Large intestine (tissue), 3 donors: Measurements from ENCODE around the gene BMP7. TPM values are rescaled to one million over a fixed set of nuclear protein-coding genes. Genes with fewer than 3 reads are reported as not detected.

Experiments
- DNase-seq, 2 donors: peaks; one replicate each; pipeline versions ENCODE4 v3.0.0 to v3.0.0-alpha.2; 2013
- H3K27ac ChIP-seq: one replicate; pipeline ENCODE4 v1.5.1; 2013; ENCODE audit warnings: low read length
- H3K27me3 ChIP-seq: 2 replicates; pipeline ENCODE4 v1.6.1; 2013; ENCODE audit warnings: low read length; ENCODE audit not compliant: control insufficient read depth, insufficient read depth
- H3K36me3 ChIP-seq: 2 replicates; pipeline ENCODE4 v1.6.1; 2013; ENCODE audit warnings: low read length; ENCODE audit not compliant: control insufficient read depth, insufficient read depth
- H3K4me1 ChIP-seq: one replicate; pipeline ENCODE4 v1.6.1; 2013; ENCODE audit warnings: low read length; ENCODE audit not compliant: control insufficient read depth, insufficient read depth
- H3K4me3 ChIP-seq: one replicate; pipeline ENCODE4 v1.5.1; 2013; ENCODE audit warnings: low read length
- H3K9me3 ChIP-seq: one replicate; pipeline ENCODE4 v1.6.1; 2013; ENCODE audit warnings: mild to moderate bottlenecking, low read depth, low read length, moderate library complexity; ENCODE audit not compliant: control insufficient read depth
- WGBS: methylation state at CpG from one replicate; pipeline ENCODE4 v1.1.5; 2013; ENCODE audit warnings: low lambda C conversion rate; ENCODE audit not compliant: insufficient coverage; 5-methylcytosine and 5-hydroxymethylcytosine counted together
- polyA plus RNA-seq: library from polyadenylated mRNA; unstranded; fragments of 120-200 nt; gene quantifications from one replicate; pipeline ENCODE4 v1.2.1, GENCODE V29; 2013

Gene BMP7
- polyA plus RNA-seq, 1 donor, result 3.0 TPM

DNA sequence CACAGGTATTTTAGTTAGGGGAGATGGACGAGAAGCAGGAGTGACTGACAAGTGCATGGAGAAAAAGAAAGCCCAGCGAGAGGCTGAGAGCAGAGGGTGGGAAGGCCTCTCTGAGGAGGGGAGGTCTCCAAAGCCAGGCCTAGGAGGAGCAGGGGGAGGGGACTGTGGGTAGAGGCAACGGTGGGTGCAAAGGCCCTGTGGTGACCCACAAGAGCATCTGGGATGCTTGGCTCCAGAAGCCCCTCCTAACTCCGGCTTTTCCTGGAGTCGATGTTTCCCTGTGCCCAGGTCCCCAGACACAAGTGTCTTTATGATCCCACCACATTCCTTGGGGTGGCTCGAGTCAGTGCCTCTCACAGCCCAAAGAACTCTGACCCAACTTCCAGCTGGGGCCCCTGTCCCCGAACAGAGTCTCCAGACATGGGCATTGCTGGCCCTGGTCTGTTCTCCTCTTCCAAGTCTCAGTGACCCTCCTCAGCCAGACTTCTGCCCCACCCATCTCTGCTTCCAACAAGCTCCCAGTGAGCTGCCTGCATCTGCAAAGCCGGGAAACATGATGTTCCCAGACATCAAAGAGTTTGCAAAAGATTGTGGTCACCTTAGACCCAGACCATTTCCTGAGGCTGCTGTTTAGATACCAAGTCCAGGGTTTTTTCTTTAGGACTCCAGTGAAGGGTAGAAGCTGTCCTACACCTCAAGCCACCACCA lies 11.1 kb upstream of the BMP7 start:
- WGBS, result 100% methylated on average over 1 of the region's 8 CpGs
- no peak for DNase-seq
- no peak overlapping the region for H3K4me3 ChIP-seq
- H3K4me1 ChIP-seq, result no peaks in the 10 kb centered on the region
- no peaks in the 10 kb centered on the region for H3K36me3 ChIP-seq
- H3K27me3 ChIP-seq, result peaks cover 6% of the 10 kb centered on the region
- H3K9me3 ChIP-seq, result no peaks in the 10 kb centered on the region
- no peak overlapping the region for H3K27ac ChIP-seq

GRCh38 chr20:57276221-57276620 lies 9.8 kb upstream of the BMP7 start:
- H3K4me3 ChIP-seq, result no peak overlapping the region
- H3K27ac ChIP-seq, result no peak overlapping the region
- no CpG with 5 or more reads among the region's 5 CpGs for WGBS
- H3K9me3 ChIP-seq, result no peaks in the 10 kb centered on the region
- H3K36me3 ChIP-seq, result no peaks in the 10 kb centered on the region
- no peaks in the 10 kb centered on the region for H3K4me1 ChIP-seq
- H3K27me3 ChIP-seq, result peaks cover 10% of the 10 kb centered on the region
- DNase-seq, result no peak

DNA sequence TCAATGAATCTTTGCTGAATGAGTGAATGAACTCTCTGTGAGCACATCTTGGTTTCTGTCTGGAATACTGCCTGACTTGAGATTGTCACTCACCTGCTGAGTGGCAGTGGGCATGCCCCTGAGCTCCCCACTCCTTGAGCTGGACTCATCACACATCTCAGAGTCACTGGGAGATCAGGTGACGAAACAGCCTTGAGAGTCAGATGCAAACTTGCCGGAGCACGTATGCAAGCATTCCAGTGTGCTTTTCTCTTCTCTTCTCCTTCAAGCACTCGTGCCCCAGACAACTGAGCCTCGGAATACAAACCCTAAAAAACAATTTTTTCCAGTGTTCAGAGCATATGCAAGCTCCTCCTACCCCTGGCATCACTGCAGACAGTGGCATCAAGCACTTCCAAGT lies 9.4 kb upstream of the BMP7 start:
- WGBS, result no CpG with 5 or more reads among the region's 5 CpGs
- no peaks in the 10 kb centered on the region for H3K4me1 ChIP-seq
- no peaks in the 10 kb centered on the region for H3K9me3 ChIP-seq
- H3K36me3 ChIP-seq, result no peaks in the 10 kb centered on the region
- no peak for DNase-seq
- no peak overlapping the region for H3K27ac ChIP-seq
- H3K4me3 ChIP-seq, result no peak overlapping the region
- peaks cover 10% of the 10 kb centered on the region for H3K27me3 ChIP-seq

DNA sequence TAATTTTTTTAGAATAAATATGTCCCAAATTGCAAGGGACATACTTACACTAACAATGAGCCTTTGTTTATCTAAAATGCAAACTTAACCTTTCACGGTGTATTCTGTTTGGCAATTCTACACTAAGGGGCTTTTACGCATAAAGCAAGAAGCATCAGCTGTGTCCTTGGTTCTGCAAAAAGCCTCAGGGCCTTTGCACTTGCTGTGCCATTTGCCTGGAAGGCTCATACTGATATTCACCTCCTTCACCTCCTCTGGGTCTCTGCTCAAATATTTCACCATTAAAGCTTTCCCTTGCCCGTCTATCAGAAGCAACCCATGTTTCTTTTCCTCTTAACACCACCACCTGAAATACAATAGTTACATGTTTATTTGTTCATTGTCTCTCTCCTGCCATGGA lies 8.9 kb upstream of the BMP7 start:
- no CpG with 5 or more reads among the region's 3 CpGs for WGBS
- H3K27ac ChIP-seq, result no peak overlapping the region

GRCh38 chr20:57274846-57275245 lies 8.4 kb upstream of the BMP7 start:
- H3K36me3 ChIP-seq, result no peaks in the 10 kb centered on the region
- H3K4me1 ChIP-seq, result no peaks in the 10 kb centered on the region
- peaks cover 8% of the 10 kb centered on the region for H3K27me3 ChIP-seq
- 83% methylated on average over 1 of the region's 4 CpGs for WGBS
- H3K27ac ChIP-seq, result no peak overlapping the region
- DNase-seq, result no peak
- no peak overlapping the region for H3K4me3 ChIP-seq
- no peaks in the 10 kb centered on the region for H3K9me3 ChIP-seq

More for the DNA sequence above, 8.9 kb upstream of the BMP7 start:
- Histone ChIP-seq H3K36me3 (no peaks in the 10 kb centered on the region), H3K9me3 (no peaks in the 10 kb centered on the region), H3K27me3 (peaks cover 10% of the 10 kb centered on the region), H3K4me1 (no peaks in the 10 kb centered on the region), H3K4me3 (no peak overlapping the region)
- DNase-seq, result no peak

- Histone ChIP-seq H3K27me3 (peaks cover 9% of the 10 kb centered on the region), H3K9me3 (no peaks in the 10 kb centered on the region), H3K4me3 (no peak overlapping the region), H3K4me1 (no peaks in the 10 kb centered on the region), H3K36me3 (no peaks in the 10 kb centered on the region), H3K27ac (no peak overlapping the region)
- no peak for DNase-seq
- no CpG with 5 or more reads among the region's 3 CpGs for WGBS
Observed at GRCh38 chr20:57274299-57274698, 7.9 kb upstream of the BMP7 start.

DNA sequence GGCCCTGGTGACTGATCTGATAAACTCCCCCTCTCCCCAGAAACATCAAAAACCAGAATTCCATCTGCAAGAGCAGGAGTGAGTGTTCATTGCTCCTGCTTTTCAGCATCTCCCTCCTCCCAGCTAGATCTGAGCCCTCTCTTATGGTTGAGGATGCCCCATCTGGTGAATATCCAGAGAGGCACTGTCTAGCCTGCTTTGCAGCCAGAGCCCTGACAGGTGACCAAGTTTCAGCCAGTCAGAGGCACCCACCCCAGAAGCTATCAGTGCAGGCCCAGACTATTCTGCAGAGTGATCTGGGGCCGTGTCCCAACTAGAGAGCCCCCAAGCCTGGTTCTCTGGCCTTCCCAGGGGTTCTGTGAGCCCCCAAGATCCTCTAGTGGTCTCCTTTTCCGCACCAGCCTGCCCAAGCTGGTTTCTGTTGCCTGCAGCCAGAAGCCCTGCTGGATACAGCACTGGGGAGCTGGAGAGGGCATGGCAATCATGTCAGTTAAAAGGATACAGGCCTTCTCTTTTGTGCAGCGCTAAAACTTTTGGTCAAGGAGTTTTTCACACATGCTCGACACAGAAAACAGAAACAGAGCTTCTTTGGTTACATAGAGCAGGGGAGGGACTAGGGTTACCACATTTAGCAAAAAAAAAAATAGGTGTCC lies 6.6 kb upstream of the BMP7 start:
- no peaks in the 10 kb centered on the region for H3K36me3 ChIP-seq
- H3K27me3 ChIP-seq, result peaks cover 22% of the 10 kb centered on the region
- no peaks in the 10 kb centered on the region for H3K9me3 ChIP-seq
- no peak for DNase-seq
- no peak overlapping the region for H3K27ac ChIP-seq
- no peaks in the 10 kb centered on the region for H3K4me1 ChIP-seq
- WGBS, result no CpG with 5 or more reads among the region's 4 CpGs
- no peak overlapping the region for H3K4me3 ChIP-seq

- Histone ChIP-seq H3K27ac (no peak overlapping the region), H3K4me1 (no peaks in the 10 kb centered on the region), H3K27me3 (peaks cover 44% of the 10 kb centered on the region), H3K9me3 (peaks cover 4% of the 10 kb centered on the region), H3K36me3 (no peaks in the 10 kb centered on the region), H3K4me3 (no peak overlapping the region)
- no peak for DNase-seq
- WGBS, result no CpG with 5 or more reads among the region's 10 CpGs
Observed at GRCh38 chr20:57270204-57270984, 4.0 kb upstream of the BMP7 start.

DNA sequence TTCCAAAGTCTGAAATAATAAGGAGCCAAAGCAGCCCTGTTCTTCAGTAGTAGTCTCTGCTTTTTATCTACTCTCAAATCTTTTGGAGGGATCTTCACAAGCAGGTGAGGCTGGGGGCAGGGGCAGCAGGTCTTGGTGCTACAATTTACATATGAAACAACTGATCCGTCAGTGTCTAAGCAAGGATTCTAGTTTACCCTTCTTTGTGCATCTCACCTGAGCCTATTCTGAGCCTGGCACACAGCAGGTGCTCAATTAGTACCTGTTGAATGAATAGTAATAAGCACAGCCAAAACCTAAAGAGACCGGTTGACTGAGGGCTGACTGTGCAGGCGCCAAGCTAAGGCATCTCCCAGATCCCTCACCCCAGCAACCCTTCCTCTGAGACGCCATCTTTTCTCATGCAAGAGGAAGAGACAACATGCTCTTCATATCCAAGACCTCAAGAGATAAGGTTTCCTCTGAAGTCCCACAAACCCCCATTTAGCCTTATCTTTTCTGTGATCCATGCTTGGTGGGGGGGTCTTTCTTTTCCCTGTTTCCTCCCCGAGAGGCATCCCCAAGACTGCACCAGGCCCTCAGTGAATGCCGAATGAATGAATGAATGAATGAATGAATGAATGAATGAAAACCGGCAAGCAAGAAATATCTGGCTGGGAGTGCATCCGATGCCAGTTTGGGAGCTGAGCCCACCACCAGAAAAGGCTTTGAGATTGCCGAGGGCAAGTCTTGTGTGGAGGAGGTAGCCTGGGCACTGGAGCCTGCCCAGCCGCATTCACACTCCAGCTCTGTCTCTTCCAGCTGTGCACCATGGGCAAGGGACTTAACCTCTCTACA lies 2.9 kb upstream of the BMP7 start:
- Histone ChIP-seq H3K27ac (no peak overlapping the region), H3K4me1 (no peaks in the 10 kb centered on the region), H3K4me3 (no peak overlapping the region), H3K27me3 (peaks cover 53% of the 10 kb centered on the region), H3K9me3 (peaks cover 6% of the 10 kb centered on the region), H3K36me3 (no peaks in the 10 kb centered on the region)
- 63% methylated on average over 2 of the region's 10 CpGs for WGBS
- DNase-seq, result no peak
